GM12892 (cell line): Measurements from ENCODE around the gene PDE8A.

Experiments
- POLR2A ChIP-seq: IDR thresholded peaks from 2 replicates; pipeline ENCODE4 v1.6.1; 2011; ENCODE audit warnings: low read depth, low read length, control low read depth
- POLR2AphosphoS5 ChIP-seq: IDR thresholded peaks from 2 replicates; pipeline ENCODE4 v1.6.1; 2011; ENCODE audit warnings: low read depth, low read length, control low read depth

GRCh38 chr15:85044251-85044853, 62.7 kb downstream of the PDE8A start:
- TF ChIP-seq POLR2A (no peak), POLR2AphosphoS5 (no peak)
